H9 (cell line): Measurements from ENCODE around the gene KLHL33. TPM values are rescaled to one million over a fixed set of nuclear protein-coding genes. Genes with fewer than 3 reads are reported as not detected.

Source experiments
- DNase-seq: peaks from one replicate; pipeline ENCODE4 v3.0.0-alpha.2; 2017
- H2AFZ ChIP-seq: one replicate; pipeline ENCODE4 v1.6.1; 2013; ENCODE audit warnings: mild to moderate bottlenecking, low read length, control low read depth, moderate library complexity
- H2AK5ac ChIP-seq: 2 replicates; pipeline ENCODE4 v1.6.1; 2013; ENCODE audit warnings: low read length, control low read depth, mixed read lengths; ENCODE audit not compliant: insufficient read length
- H2BK120ac ChIP-seq: one replicate; pipeline ENCODE4 v1.6.1; 2013; ENCODE audit warnings: low read depth, mild to moderate bottlenecking, low read length, control low read depth, inconsistent platforms; ENCODE audit not compliant: poor library complexity, severe bottlenecking
- H2BK12ac ChIP-seq: 2 replicates; pipeline ENCODE4 v1.6.1; 2013; ENCODE audit warnings: low read length, control low read depth, mixed read lengths, low read depth; ENCODE audit not compliant: insufficient read length
- H2BK15ac ChIP-seq: 2 replicates; pipeline ENCODE4 v1.6.1; 2013; ENCODE audit warnings: low read depth, low read length, control low read depth
- H2BK20ac ChIP-seq: one replicate; pipeline ENCODE4 v1.6.1; 2013; ENCODE audit warnings: low read depth, mild to moderate bottlenecking, low read length, control low read depth, inconsistent platforms; ENCODE audit not compliant: poor library complexity, severe bottlenecking
- H2BK5ac ChIP-seq: 2 replicates; pipeline ENCODE4 v1.6.1; 2013; ENCODE audit warnings: low read length, control low read depth, mixed read lengths; ENCODE audit not compliant: insufficient read length
- H3K14ac ChIP-seq: 2 replicates; pipeline ENCODE4 v1.6.1; 2013; ENCODE audit warnings: low read length, control low read depth; ENCODE audit not compliant: insufficient read depth
- H3K18ac ChIP-seq: 2 replicates; pipeline ENCODE4 v1.6.1; 2013; ENCODE audit warnings: low read depth, mild to moderate bottlenecking, mixed read lengths, low read length, control low read depth; ENCODE audit not compliant: insufficient read length
- H3K23ac ChIP-seq: 2 replicates; pipeline ENCODE4 v1.6.1; 2013; ENCODE audit warnings: low read length, control low read depth, mixed read lengths, low read depth; ENCODE audit not compliant: insufficient read length
- H3K23me2 ChIP-seq: 2 replicates; pipeline ENCODE4 v1.6.1; 2013; ENCODE audit warnings: low read depth, mild to moderate bottlenecking, mixed read lengths, low read length, control low read depth; ENCODE audit not compliant: insufficient read length, poor library complexity, severe bottlenecking
- H3K27ac ChIP-seq: 2 replicates; pipeline ENCODE4 v1.5.1; 2013; ENCODE audit warnings: low read length, control low read depth, mixed read lengths, low read depth; ENCODE audit not compliant: insufficient read length
- H3K27me3 ChIP-seq: 2 replicates; pipeline ENCODE4 v1.6.1; 2013; ENCODE audit warnings: low read length, control low read depth, inconsistent platforms; ENCODE audit not compliant: insufficient read depth
- H3K4ac ChIP-seq: 2 replicates; pipeline ENCODE4 v1.6.1; 2013; ENCODE audit warnings: low read depth, mild to moderate bottlenecking, control low read depth, inconsistent platforms, low read length, moderate library complexity
- H3K4me1 ChIP-seq: 2 replicates; pipeline ENCODE4 v1.6.1; 2013; ENCODE audit warnings: low read length, control low read depth, inconsistent platforms; ENCODE audit not compliant: insufficient read depth
- H3K4me2 ChIP-seq: 2 replicates; pipeline ENCODE4 v1.6.1; 2013; ENCODE audit warnings: low read length, control low read depth, mixed read lengths; ENCODE audit not compliant: insufficient read length, insufficient read depth
- H3K56ac ChIP-seq: 2 replicates; pipeline ENCODE4 v1.6.1; 2013; ENCODE audit warnings: low read depth, mild to moderate bottlenecking, mixed read lengths, low read length, control low read depth; ENCODE audit not compliant: insufficient read length
- H3K79me1 ChIP-seq: 2 replicates; pipeline ENCODE4 v1.6.1; 2013; ENCODE audit warnings: low read depth, mild to moderate bottlenecking, moderate library complexity, low read length, control low read depth, inconsistent platforms; ENCODE audit not compliant: insufficient read depth, poor library complexity, severe bottlenecking
- H3K79me2 ChIP-seq: 2 replicates; pipeline ENCODE4 v1.6.1; 2013; ENCODE audit warnings: low read length, control low read depth, inconsistent platforms; ENCODE audit not compliant: insufficient read depth
- H3K9ac ChIP-seq: 2 replicates; pipeline ENCODE4 v1.6.1; 2013; ENCODE audit warnings: low read length, control low read depth, mixed read lengths; ENCODE audit not compliant: insufficient read length; ENCODE audit errors: extremely low read depth
- H3K9me3 ChIP-seq: one replicate; pipeline ENCODE4 v1.6.1; 2013; ENCODE audit warnings: low read depth, low read length, inconsistent platforms; ENCODE audit not compliant: control insufficient read depth
- H3T11ph ChIP-seq: one replicate; pipeline ENCODE4 v1.6.1; 2013; ENCODE audit warnings: mild to moderate bottlenecking, low read length, control low read depth, inconsistent platforms
- H4K20me1 ChIP-seq: one replicate; pipeline ENCODE4 v1.6.1; 2013; ENCODE audit not compliant: control insufficient read depth, insufficient read length, insufficient read depth
- H4K5ac ChIP-seq: 2 replicates; pipeline ENCODE4 v1.6.1; 2013; ENCODE audit warnings: low read depth, mild to moderate bottlenecking, mixed read lengths, low read length, control low read depth; ENCODE audit not compliant: insufficient read length
- H4K8ac ChIP-seq: replicated peaks from 2 replicates; pipeline ENCODE4 v1.6.1; 2013; ENCODE audit warnings: low read length, control low read depth, mixed read lengths, low read depth; ENCODE audit not compliant: insufficient read length
- H4K91ac ChIP-seq: 2 replicates; pipeline ENCODE4 v1.6.1; 2013; ENCODE audit warnings: low read depth, mild to moderate bottlenecking, moderate library complexity, mixed read lengths, low read length, control low read depth; ENCODE audit not compliant: insufficient read length
- H3K27ac Mint-ChIP-seq, 3 experiments: 2 replicates in 2 of 3; 3 replicates in 1 of 3; pipeline ENCODE4 v1.8.0; 2020 to 2021; ENCODE audit warnings: mixed read lengths in 3 of 3, mild to moderate bottlenecking in 1 of 3, moderate library complexity in 1 of 3
- H3K27me3 Mint-ChIP-seq: 2 replicates; pipeline ENCODE4 v1.8.0; 2021; ENCODE audit warnings: low read depth, mild to moderate bottlenecking, moderate library complexity, mixed read lengths
- H3K36me3 Mint-ChIP-seq, 3 experiments: 2 replicates in 2 of 3; 3 replicates in 1 of 3; pipeline ENCODE4 v1.8.0; 2020 to 2021; ENCODE audit warnings: low read depth in 3 of 3, mixed read lengths in 3 of 3; ENCODE audit not compliant: insufficient read depth in 1 of 3
- H3K4me1 Mint-ChIP-seq, 2 experiments: 2 replicates each; pipeline ENCODE4 v1.8.0; 2020; ENCODE audit warnings: mixed read lengths in 2 of 2
- H3K4me3 Mint-ChIP-seq, 2 experiments: 2 replicates in 1 of 2; 3 replicates in 1 of 2; pipeline ENCODE4 v1.8.0; 2020 to 2021; ENCODE audit warnings: mild to moderate bottlenecking in 2 of 2, mixed read lengths in 2 of 2, moderate library complexity in 1 of 2
- H3K9me3 Mint-ChIP-seq, 2 experiments: 2 replicates in 1 of 2; 3 replicates in 1 of 2; pipeline ENCODE4 v1.8.0; 2020; ENCODE audit warnings: mild to moderate bottlenecking in 2 of 2, mixed read lengths in 2 of 2, moderate library complexity in 1 of 2
- WGBS: extraction: QIAGEN DNeasy Blood & Tissue Kit; methylation state at CpG from one replicate; pipeline ENCODE4 v1.1.7; 2013; ENCODE audit warnings: missing lambda C conversion rate, low lambda C conversion rate, mixed read lengths; ENCODE audit not compliant: insufficient read length; ENCODE audit errors: extremely low coverage; 5-methylcytosine and 5-hydroxymethylcytosine counted together
- total RNA-seq: library from RNA; stranded (reverse); gene quantifications from 2 replicates; pipeline ENCODE4 v1.2.1, GENCODE V29; 2021
- TF ChIP-seq, protein P1 (sequence below): fragments of 200-600 bp; sonication (generic); conservative IDR thresholded peaks from 3 replicates; pipeline ENCODE4 v1.8.0; 2021; ENCODE audit warnings: antibody characterized with exemption, mild to moderate bottlenecking

The KLHL33 gene
- total RNA-seq, 1 experiment from 2014 or later, result 0.04 TPM

DNA sequence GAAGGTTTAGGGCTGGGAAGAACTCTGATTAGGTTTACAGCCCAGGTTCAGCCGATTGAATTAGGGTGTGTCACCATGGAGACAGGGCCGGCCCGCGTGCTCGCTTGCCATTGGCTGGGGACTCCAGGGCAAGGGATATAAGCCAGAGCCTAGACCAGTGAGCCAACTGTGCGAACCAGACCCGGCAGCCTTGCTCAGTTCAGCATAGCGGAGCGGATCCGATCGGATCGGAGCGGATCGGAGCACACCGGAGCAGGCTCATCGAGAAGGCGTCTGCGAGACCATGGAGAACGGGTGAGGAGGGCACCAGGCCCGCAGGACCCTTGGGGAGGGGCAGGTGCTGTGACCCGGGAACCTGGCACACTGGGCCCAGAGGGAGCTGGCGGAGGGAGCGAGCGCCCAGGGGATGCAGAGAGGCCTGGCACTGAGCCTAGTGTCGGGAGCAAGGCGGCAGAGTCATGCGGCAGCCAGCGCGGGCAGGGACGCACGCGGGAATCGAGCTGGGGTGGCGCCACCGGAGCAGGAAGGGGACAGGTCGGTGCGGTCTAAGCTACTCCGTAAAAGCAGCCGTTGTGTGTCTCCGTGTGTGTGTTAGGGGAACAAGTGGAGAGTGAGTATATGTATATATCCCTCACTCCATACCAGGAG is 33.4 kb upstream of the KLHL33 start, which contains the start of gene PNP:
TSS of gene PNP (plus strand) at position 165 of the 648 bp plus-strand sequence. CDS start at position 284, 119 bp downstream.
- Histone ChIP-seq H2AFZ (peak within 1 kb of the TSS; percentile 96), H4K20me1 (peaks cover 2% of the 10 kb centered on the region), H2BK120ac (no peak within 1 kb of the TSS), H3K79me2 (peaks cover 11% of the 10 kb centered on the region; the same call in 1 of the 2 replicates), H3K23me2 (peaks cover 15% of the 10 kb centered on the region), H3K18ac (peak within 1 kb of the TSS; percentile 87), H4K8ac (peak within 1 kb of the TSS; percentile 5), H2AK5ac (no peak within 1 kb of the TSS), H3K4ac (no peak within 1 kb of the TSS), H3K79me1 (peaks cover 9% of the 10 kb centered on the region), H3K23ac (no peak within 1 kb of the TSS), H3K9me3 (no peaks in the 10 kb centered on the region), H3K27me3 (no peaks in the 10 kb centered on the region; the same call in 1 of the 2 replicates), H3T11ph (no peak within 1 kb of the TSS), H2BK20ac (no peak within 1 kb of the TSS), H4K91ac (no peak within 1 kb of the TSS), H4K5ac (peak within 1 kb of the TSS; percentile 23), H3K27ac (no peak within 1 kb of the TSS), H2BK5ac (no peak within 1 kb of the TSS), H2BK15ac (no peak within 1 kb of the TSS), H2BK12ac (peak within 1 kb of the TSS; percentile 52), H3K9ac (peak within 1 kb of the TSS; percentile 87), H3K14ac (peak within 1 kb of the TSS; percentile 92), H3K4me2 (peak within 1 kb of the TSS; percentile 96), H3K56ac (no peak within 1 kb of the TSS), H3K4me1 (no peaks in the 10 kb centered on the region)
- TF ChIP-seq, protein P1, sequence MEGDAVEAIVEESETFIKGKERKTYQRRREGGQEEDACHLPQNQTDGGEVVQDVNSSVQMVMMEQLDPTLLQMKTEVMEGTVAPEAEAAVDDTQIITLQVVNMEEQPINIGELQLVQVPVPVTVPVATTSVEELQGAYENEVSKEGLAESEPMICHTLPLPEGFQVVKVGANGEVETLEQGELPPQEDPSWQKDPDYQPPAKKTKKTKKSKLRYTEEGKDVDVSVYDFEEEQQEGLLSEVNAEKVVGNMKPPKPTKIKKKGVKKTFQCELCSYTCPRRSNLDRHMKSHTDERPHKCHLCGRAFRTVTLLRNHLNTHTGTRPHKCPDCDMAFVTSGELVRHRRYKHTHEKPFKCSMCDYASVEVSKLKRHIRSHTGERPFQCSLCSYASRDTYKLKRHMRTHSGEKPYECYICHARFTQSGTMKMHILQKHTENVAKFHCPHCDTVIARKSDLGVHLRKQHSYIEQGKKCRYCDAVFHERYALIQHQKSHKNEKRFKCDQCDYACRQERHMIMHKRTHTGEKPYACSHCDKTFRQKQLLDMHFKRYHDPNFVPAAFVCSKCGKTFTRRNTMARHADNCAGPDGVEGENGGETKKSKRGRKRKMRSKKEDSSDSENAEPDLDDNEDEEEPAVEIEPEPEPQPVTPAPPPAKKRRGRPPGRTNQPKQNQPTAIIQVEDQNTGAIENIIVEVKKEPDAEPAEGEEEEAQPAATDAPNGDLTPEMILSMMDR, result no peak
- H3K36me3 Mint-ChIP-seq, result peaks cover 21 to 39% (median 30%) of the 10 kb centered on the region in 3 experiments; a peak in 6 of 7 replicates
- H3K4me1 Mint-ChIP-seq, result peaks cover 20 to 21% of the 10 kb centered on the region in 2 experiments
- no CpG with 5 or more reads among the region's 40 CpGs for WGBS
- H3K4me3 Mint-ChIP-seq, result peak within 1 kb of the TSS; percentile 97
- H3K9me3 Mint-ChIP-seq, result no peaks in the 10 kb centered on the region
- peak; percentile 94 for DNase-seq
- H3K27ac Mint-ChIP-seq, result peak within 1 kb of the TSS; percentile 76 to 97 (median 94)
- H3K27me3 Mint-ChIP-seq, result no peaks in the 10 kb centered on the region; the same call in 1 of the 2 replicates
